HG02840 (cell line): ENCODE results near the gene SLC8A1.

Experiments
- ATAC-seq: cut with Tn5 transposase; IDR thresholded peaks from one replicate; pipeline ENCODE4 v1.9.1; 2021; ENCODE audit warnings: mild to moderate bottlenecking, moderate library complexity, moderate number of reproducible peaks; ENCODE audit not compliant: unreplicated experiment, low FRiP score

The SLC8A1 gene

GRCh38 chr2:40177366-40177765 lies 274.5 kb downstream of the SLC8A1 start:
- no peak for ATAC-seq

- ATAC-seq = no peak
Observed at GRCh38 chr2:40173276-40173675, 278.6 kb downstream of the SLC8A1 start.

- ATAC-seq = no peak
Observed at GRCh38 chr2:40169856-40170255, 282.0 kb downstream of the SLC8A1 start.

- no peak for ATAC-seq
Observed at GRCh38 chr2:40169430-40169829, 282.5 kb downstream of the SLC8A1 start.

- ATAC-seq = no peak
Observed at GRCh38 chr2:40168546-40168945, 283.3 kb downstream of the SLC8A1 start.

GRCh38 chr2:40168032-40168431 lies 283.9 kb downstream of the SLC8A1 start:
- ATAC-seq = no peak

- ATAC-seq = no peak
Observed at GRCh38 chr2:40166006-40166405, 285.9 kb downstream of the SLC8A1 start.

- no peak for ATAC-seq
Observed at GRCh38 chr2:40165509-40165844, 286.4 kb downstream of the SLC8A1 start.

- ATAC-seq = no peak
Observed at GRCh38 chr2:40164736-40165508, 287.0 kb downstream of the SLC8A1 start.

- ATAC-seq = no peak
Observed at GRCh38 chr2:40161986-40162385, 289.9 kb downstream of the SLC8A1 start.

GRCh38 chr2:40160751-40161218 lies 291.1 kb downstream of the SLC8A1 start:
- peak; percentile 41 for ATAC-seq

GRCh38 chr2:40159333-40159732 lies 292.6 kb downstream of the SLC8A1 start:
- no peak for ATAC-seq

- no peak for ATAC-seq
Observed at GRCh38 chr2:40158781-40159180, 293.1 kb downstream of the SLC8A1 start.

- ATAC-seq = no peak
Observed at GRCh38 chr2:40155728-40156127, 296.2 kb downstream of the SLC8A1 start.

GRCh38 chr2:40150266-40150665 lies 301.6 kb downstream of the SLC8A1 start:
- no peak for ATAC-seq

- no peak for ATAC-seq
Observed at GRCh38 chr2:40148334-40148733, 303.6 kb downstream of the SLC8A1 start.

GRCh38 chr2:40147360-40147759 lies 304.5 kb downstream of the SLC8A1 start:
- ATAC-seq = no peak

GRCh38 chr2:40144022-40144421 lies 307.9 kb downstream of the SLC8A1 start:
- no peak for ATAC-seq

GRCh38 chr2:40138314-40138713 lies 313.6 kb downstream of the SLC8A1 start:
- ATAC-seq = no peak

- no peak for ATAC-seq
Observed at GRCh38 chr2:40131081-40131704, 320.7 kb downstream of the SLC8A1 start.

- no peak for ATAC-seq
Observed at GRCh38 chr2:40130251-40130994, 321.5 kb downstream of the SLC8A1 start.
